ENCODE data around the gene HS6ST2.

The HS6ST2 gene

DNA sequence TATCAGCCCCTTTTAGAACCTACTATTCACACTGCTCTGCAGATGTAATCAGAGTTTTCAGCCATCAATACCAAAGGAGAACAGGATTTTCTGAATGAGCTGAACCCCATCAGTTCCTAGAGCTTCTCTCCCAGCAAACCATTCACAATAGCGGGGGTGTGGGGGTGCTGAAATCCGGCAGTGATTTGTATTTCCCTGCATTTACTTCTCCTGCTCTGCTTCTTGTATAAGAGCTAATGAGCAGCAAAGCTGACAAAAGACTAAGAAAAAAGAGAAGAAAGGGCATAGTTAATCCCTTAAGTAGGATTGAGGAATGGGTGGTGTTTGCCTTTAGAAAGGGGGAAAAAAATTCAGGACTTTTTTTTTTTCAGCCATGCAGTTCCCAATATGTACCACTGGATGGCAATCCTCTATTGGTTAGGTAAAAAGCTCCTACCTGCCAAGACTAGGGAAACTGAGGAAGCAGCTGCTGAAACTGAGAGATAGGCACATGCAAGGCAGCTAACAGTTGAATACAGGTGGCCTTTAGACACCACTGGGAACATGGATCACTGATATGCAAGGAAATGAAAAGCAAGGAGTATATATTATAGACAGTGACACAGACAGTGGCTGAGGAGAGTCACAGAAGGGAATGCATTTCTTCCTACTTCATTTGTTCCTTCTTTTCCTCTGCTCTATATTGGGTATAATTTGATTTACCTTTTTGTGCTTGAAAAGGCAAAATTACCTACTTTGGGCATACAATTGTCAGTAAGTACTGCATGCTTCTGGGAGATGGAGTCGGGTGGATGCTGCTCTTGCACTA, 217.9 kb downstream of the HS6ST2 start:
- Histone ChIP-seq H3K27ac (ENCODE audit: low read length) (no peak overlapping the region), H3K36me3 (ENCODE audit: control insufficient read depth in 1 of 2, insufficient read depth in 2 of 2, low read length in 2 of 2) (no peaks in the 10 kb centered on the region), H3K27me3 (ENCODE audit: low read depth, low read length) (no peaks in the 10 kb centered on the region), H3K4me3 (ENCODE audit: low read depth in 1 of 2, low read length in 2 of 2) (no peak overlapping the region), H3K9me3 (ENCODE audit: control insufficient read depth in 1 of 2, low read length in 2 of 2) (no peaks in the 10 kb centered on the region), H3K4me1 (ENCODE audit: control insufficient read depth in 1 of 2, insufficient read depth in 2 of 2, low read length in 2 of 2) (no peaks in the 10 kb centered on the region)

DNA sequence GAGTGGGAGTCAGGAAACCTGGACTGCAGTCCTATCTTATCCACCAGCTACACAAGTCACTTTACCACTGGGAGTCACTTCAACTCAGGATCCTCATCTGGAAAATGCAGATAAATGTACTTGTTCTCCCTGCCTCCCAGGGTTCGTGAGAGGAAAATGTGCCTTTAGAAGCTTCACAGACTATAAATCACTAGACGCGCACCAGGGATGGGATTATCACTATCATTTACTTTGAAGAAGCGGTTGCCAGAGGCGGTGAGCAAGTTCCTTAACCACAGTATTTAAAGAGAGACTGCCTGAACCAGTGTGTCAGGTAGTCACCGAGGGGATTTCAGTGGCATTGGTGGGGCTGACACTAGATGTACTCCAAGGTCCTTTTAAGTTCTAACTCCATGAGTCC, 219.5 kb downstream of the HS6ST2 start:
- no peak overlapping the region for H3K27ac ChIP-seq (ENCODE audit: low read length)

DNA sequence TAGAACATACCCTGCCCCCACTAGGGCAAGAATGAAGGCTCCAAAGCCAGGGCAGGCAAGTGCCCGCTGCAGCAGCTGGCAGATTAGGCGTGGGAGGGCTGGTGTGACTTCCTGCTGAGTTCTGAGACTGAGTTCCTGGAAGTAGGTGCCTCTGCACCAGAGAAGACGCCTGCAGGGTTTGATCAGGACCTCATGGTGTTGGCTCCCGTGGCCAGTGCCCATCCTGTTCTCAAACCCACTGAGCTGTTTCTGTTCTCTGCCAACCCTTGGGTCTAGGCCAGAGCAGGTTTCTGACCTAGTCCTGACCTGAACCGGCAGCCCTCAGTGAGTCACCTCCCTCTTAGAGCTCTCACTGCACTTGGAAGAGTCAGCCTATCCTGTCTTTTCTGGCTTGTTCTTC, 220.7 kb downstream of the HS6ST2 start:
- H3K27ac ChIP-seq (ENCODE audit: low read length): no peak overlapping the region
- H3K9me3 ChIP-seq (ENCODE audit: control insufficient read depth in 1 of 2, low read length in 2 of 2): no peaks in the 10 kb centered on the region
- no peaks in the 10 kb centered on the region for H3K4me1 ChIP-seq (ENCODE audit: control insufficient read depth in 1 of 2, insufficient read depth in 2 of 2, low read length in 2 of 2)
- no peaks in the 10 kb centered on the region for H3K36me3 ChIP-seq (ENCODE audit: control insufficient read depth in 1 of 2, insufficient read depth in 2 of 2, low read length in 2 of 2)
- no peaks in the 10 kb centered on the region for H3K27me3 ChIP-seq (ENCODE audit: low read depth, low read length)
- H3K4me3 ChIP-seq (ENCODE audit: low read depth in 1 of 2, low read length in 2 of 2): no peak overlapping the region

More for the DNA sequence above, 219.5 kb downstream of the HS6ST2 start:
- Histone ChIP-seq H3K4me1 (ENCODE audit: control insufficient read depth in 1 of 2, insufficient read depth in 2 of 2, low read length in 2 of 2) (no peaks in the 10 kb centered on the region), H3K9me3 (ENCODE audit: control insufficient read depth in 1 of 2, low read length in 2 of 2) (no peaks in the 10 kb centered on the region), H3K4me3 (ENCODE audit: low read depth in 1 of 2, low read length in 2 of 2) (no peak overlapping the region), H3K36me3 (ENCODE audit: control insufficient read depth in 1 of 2, insufficient read depth in 2 of 2, low read length in 2 of 2) (no peaks in the 10 kb centered on the region), H3K27me3 (ENCODE audit: low read depth, low read length) (no peaks in the 10 kb centered on the region)

DNA sequence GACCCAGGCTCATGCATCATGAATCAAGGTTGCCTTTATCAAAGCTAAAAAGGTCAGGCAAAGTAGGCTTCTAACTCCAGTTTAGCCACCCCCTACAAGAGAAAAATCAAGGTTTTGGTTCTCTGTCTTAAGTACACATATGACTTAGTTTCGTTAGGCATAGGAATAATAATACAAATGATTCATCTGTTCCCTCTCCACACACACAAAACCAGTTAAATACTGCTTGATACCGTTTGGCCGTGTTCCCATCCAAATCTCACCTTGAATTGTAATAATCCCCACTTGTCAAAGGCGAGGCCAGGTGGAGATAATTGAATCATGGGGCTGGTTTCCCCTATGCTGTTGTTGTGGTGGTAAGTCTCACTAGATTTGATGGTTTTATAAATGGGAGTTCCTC, 226.2 kb downstream of the HS6ST2 start:
- Histone ChIP-seq H3K27ac (ENCODE audit: low read length) (no peak overlapping the region), H3K9me3 (ENCODE audit: control insufficient read depth in 1 of 2, low read length in 2 of 2) (no peaks in the 10 kb centered on the region), H3K4me3 (ENCODE audit: low read depth in 1 of 2, low read length in 2 of 2) (no peak overlapping the region), H3K4me1 (ENCODE audit: control insufficient read depth in 1 of 2, insufficient read depth in 2 of 2, low read length in 2 of 2) (no peaks in the 10 kb centered on the region), H3K27me3 (ENCODE audit: low read depth, low read length) (no peaks in the 10 kb centered on the region), H3K36me3 (ENCODE audit: control insufficient read depth in 1 of 2, insufficient read depth in 2 of 2, low read length in 2 of 2) (no peaks in the 10 kb centered on the region)

DNA sequence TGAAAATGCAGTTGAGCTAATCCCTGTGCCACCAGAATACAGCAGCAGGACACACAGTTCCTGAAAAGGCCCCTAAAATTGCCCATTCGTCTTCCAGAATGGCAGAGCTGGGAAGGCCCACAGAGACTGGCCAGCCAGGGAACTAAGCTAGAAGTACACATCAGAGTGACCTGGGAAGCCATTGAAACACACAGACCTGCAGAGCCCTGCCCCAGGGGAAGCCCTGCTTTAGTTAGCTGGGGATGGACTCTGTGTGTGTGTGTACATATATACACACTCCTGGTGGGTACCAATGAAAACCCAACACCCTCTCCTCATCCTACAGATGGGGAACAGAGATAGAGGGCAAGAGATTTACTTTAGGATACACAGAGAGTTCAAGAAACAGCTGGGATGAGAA, 227.7 kb downstream of the HS6ST2 start:
- Histone ChIP-seq H3K9me3 (ENCODE audit: control insufficient read depth in 1 of 2, low read length in 2 of 2) (no peaks in the 10 kb centered on the region), H3K27ac (ENCODE audit: low read length) (no peak overlapping the region), H3K4me3 (ENCODE audit: low read depth in 1 of 2, low read length in 2 of 2) (no peak overlapping the region), H3K36me3 (ENCODE audit: control insufficient read depth in 1 of 2, insufficient read depth in 2 of 2, low read length in 2 of 2) (no peaks in the 10 kb centered on the region), H3K27me3 (ENCODE audit: low read depth, low read length) (no peaks in the 10 kb centered on the region), H3K4me1 (ENCODE audit: control insufficient read depth in 1 of 2, insufficient read depth in 2 of 2, low read length in 2 of 2) (no peaks in the 10 kb centered on the region)

DNA sequence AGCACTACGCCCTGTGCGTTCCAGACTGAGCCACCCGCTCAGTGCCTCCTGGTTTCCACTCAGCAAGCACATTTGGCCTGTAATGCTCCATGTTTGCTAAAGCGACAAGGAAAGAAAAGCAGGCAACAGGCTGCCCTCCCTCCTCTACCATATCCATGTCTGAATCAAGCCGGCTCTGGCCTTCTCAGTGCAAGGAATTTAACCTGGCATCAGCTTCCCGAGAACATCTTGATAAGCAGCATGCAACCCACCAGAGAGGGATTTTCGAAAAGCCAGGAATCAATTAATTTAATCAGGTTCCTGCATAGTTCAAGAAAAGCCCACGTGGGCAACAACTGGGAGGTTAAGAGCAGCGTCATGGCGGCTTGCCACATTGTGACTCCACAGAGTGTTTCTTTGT, 228.2 kb downstream of the HS6ST2 start:
- no peak overlapping the region for H3K4me3 ChIP-seq (ENCODE audit: low read depth in 1 of 2, low read length in 2 of 2)
- no peak overlapping the region for H3K27ac ChIP-seq (ENCODE audit: low read length)
- H3K27me3 ChIP-seq (ENCODE audit: low read depth, low read length): no peaks in the 10 kb centered on the region
- no peaks in the 10 kb centered on the region for H3K9me3 ChIP-seq (ENCODE audit: control insufficient read depth in 1 of 2, low read length in 2 of 2)
- no peaks in the 10 kb centered on the region for H3K36me3 ChIP-seq (ENCODE audit: control insufficient read depth in 1 of 2, insufficient read depth in 2 of 2, low read length in 2 of 2)
- no peaks in the 10 kb centered on the region for H3K4me1 ChIP-seq (ENCODE audit: control insufficient read depth in 1 of 2, insufficient read depth in 2 of 2, low read length in 2 of 2)

DNA sequence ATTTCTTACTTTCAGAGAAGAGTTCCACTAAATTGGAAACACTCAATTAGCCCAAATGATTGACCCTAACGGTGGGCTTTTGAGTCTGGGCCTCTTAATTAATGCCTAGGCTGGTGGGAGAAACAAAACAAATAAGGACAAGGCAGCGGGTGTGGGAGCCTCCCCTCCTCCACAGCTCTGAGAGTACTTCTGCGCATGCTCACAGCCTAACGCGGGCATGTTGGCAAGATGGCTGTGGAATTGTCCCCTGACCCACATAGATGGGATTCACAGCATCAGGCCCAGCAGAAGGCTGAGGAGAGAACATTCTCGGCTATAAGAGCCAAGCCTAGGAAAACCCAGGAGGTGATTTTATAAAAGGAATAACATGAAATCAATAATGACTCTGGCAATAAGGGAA, 230.1 kb downstream of the HS6ST2 start:
- no peaks in the 10 kb centered on the region for H3K9me3 ChIP-seq (ENCODE audit: control insufficient read depth in 1 of 2, low read length in 2 of 2)
- H3K36me3 ChIP-seq (ENCODE audit: control insufficient read depth in 1 of 2, insufficient read depth in 2 of 2, low read length in 2 of 2): no peaks in the 10 kb centered on the region
- no peak overlapping the region for H3K4me3 ChIP-seq (ENCODE audit: low read depth in 1 of 2, low read length in 2 of 2)
- H3K27ac ChIP-seq (ENCODE audit: low read length): no peak overlapping the region
- no peaks in the 10 kb centered on the region for H3K27me3 ChIP-seq (ENCODE audit: low read depth, low read length)
- no peaks in the 10 kb centered on the region for H3K4me1 ChIP-seq (ENCODE audit: control insufficient read depth in 1 of 2, insufficient read depth in 2 of 2, low read length in 2 of 2)

DNA sequence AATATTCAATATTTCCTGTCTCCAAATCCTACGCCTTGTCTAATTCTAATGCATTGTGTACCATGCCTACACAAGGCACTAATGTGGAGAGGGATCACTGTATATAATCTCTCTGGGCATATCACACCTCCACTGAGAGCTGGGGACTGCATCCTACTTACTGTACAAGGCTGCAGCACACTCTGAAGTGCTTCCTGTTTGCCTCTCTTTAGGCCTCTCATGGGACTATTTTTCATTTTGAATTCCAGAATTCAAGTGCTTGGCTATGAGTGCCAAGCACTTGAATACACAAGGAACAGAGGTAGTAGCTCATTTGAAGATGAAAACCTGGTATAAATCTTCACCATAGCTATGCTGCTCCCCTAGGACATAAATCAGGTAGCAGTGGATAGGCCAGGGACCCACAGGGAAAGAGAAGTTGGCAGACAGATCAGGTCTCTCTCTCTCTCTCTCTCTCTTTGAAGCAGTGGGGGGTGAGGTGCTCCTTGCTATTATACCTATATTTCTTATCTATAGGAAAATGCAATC, 239.9 kb downstream of the HS6ST2 start:
- no peaks in the 10 kb centered on the region for H3K4me1 ChIP-seq (ENCODE audit: control insufficient read depth in 1 of 2, insufficient read depth in 2 of 2, low read length in 2 of 2)
- no peaks in the 10 kb centered on the region for H3K36me3 ChIP-seq (ENCODE audit: control insufficient read depth in 1 of 2, insufficient read depth in 2 of 2, low read length in 2 of 2)
- H3K27me3 ChIP-seq (ENCODE audit: low read depth, low read length): no peaks in the 10 kb centered on the region
- no peaks in the 10 kb centered on the region for H3K9me3 ChIP-seq (ENCODE audit: control insufficient read depth in 1 of 2, low read length in 2 of 2)
- H3K4me3 ChIP-seq (ENCODE audit: low read depth in 1 of 2, low read length in 2 of 2): no peak overlapping the region
- H3K27ac ChIP-seq (ENCODE audit: low read length): no peak overlapping the region

DNA sequence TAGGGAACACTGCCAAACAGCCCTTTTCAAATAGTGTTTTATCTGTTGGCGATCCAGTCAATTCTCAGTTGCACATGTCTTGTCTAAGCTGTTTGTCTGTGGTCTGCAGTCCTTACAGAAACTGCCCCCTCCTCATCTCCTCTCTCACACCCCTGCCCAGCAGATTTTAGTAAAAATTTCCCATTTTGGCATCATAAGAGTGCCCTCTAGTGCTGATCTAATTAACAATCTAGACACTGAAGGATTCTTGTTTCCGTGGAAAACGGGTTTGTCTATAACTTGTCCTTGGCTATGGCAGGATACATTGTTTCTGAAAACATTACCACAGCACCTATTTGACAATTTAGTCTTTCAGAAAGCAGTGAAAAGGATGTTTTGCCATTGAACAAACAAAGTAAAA, 242.4 kb downstream of the HS6ST2 start:
- Histone ChIP-seq H3K4me1 (ENCODE audit: control insufficient read depth in 1 of 2, insufficient read depth in 2 of 2, low read length in 2 of 2) (no peaks in the 10 kb centered on the region), H3K27me3 (ENCODE audit: low read depth, low read length) (no peaks in the 10 kb centered on the region), H3K9me3 (ENCODE audit: control insufficient read depth in 1 of 2, low read length in 2 of 2) (no peaks in the 10 kb centered on the region), H3K36me3 (ENCODE audit: control insufficient read depth in 1 of 2, insufficient read depth in 2 of 2, low read length in 2 of 2) (no peaks in the 10 kb centered on the region), H3K4me3 (ENCODE audit: low read depth in 1 of 2, low read length in 2 of 2) (no peak overlapping the region), H3K27ac (ENCODE audit: low read length) (no peak overlapping the region)

DNA sequence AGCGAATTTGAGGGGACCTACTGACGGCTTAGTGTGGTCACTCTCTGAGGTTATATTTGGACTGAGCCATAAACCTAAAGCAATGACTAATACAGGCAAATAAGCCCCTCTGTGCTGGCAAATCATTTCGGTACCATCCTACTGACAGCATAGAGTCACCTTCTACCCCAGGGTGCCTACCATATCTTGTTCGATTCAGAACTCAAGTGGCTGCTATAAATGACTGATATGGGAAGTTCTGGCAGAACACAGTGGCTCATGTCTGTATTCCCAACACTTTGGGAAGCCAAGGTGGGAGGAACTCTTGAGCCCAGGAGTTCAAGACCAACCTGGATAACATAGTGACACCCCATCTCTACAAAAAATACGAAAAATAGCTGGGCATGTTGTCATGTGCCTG, 243.5 kb downstream of the HS6ST2 start:
- H3K4me3 ChIP-seq (ENCODE audit: low read depth in 1 of 2, low read length in 2 of 2): no peak overlapping the region
- H3K36me3 ChIP-seq (ENCODE audit: control insufficient read depth in 1 of 2, insufficient read depth in 2 of 2, low read length in 2 of 2): no peaks in the 10 kb centered on the region
- H3K27me3 ChIP-seq (ENCODE audit: low read depth, low read length): no peaks in the 10 kb centered on the region
- no peaks in the 10 kb centered on the region for H3K4me1 ChIP-seq (ENCODE audit: control insufficient read depth in 1 of 2, insufficient read depth in 2 of 2, low read length in 2 of 2)
- H3K9me3 ChIP-seq (ENCODE audit: control insufficient read depth in 1 of 2, low read length in 2 of 2): no peaks in the 10 kb centered on the region
- H3K27ac ChIP-seq (ENCODE audit: low read length): no peak overlapping the region

DNA sequence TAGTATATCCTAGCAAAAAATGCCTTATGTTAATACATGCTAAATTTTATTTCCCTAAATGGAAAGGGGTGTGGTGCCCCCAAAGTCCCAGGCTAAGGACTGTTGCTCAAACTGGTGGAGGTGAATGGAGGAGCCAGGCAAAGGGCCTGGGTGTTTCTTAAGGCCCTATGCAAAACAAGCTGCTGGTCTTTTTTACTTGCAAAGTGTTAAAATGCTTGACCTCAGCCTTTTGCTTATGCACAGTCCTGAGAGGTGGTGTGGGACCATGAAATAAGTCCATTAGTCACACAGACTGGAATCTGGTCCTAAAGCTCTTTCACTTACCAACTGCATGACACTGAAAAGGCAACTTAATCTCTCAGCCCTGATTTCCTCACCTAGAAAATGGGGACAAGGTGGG, 246.1 kb downstream of the HS6ST2 start:
- no peak overlapping the region for H3K4me3 ChIP-seq (ENCODE audit: low read depth in 1 of 2, low read length in 2 of 2)
- no peaks in the 10 kb centered on the region for H3K9me3 ChIP-seq (ENCODE audit: control insufficient read depth in 1 of 2, low read length in 2 of 2)
- H3K27ac ChIP-seq (ENCODE audit: low read length): no peak overlapping the region
- H3K4me1 ChIP-seq (ENCODE audit: control insufficient read depth in 1 of 2, insufficient read depth in 2 of 2, low read length in 2 of 2): peaks cover 0 to 6% of the 10 kb centered on the region in 2 donors
- H3K27me3 ChIP-seq (ENCODE audit: low read depth, low read length): no peaks in the 10 kb centered on the region
- H3K36me3 ChIP-seq (ENCODE audit: control insufficient read depth in 1 of 2, insufficient read depth in 2 of 2, low read length in 2 of 2): no peaks in the 10 kb centered on the region

DNA sequence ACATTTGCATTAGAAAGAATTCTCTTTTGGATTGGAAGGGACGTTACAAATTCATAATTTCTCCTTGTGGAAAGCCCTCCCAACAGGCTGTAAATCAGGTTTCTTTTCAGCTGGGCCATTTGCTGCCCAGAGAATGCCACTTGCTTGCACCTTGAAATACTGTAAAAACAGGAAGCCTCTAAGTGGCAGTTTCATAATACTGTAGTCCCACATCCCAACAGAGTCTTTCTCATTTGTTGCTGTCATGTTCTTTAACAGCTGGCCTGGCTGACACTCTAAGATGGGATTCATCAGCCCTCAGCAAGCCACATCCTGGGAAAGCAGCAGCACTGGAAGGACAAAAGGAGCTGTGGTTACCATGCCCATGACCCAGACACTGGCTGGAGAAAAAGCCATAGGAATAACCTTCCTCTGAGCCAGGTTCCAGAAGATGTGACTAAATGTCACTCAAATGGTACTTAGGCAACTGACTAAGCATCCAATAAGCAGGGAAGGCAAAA, 247.7 kb downstream of the HS6ST2 start:
- H3K9me3 ChIP-seq (ENCODE audit: control insufficient read depth in 1 of 2, low read length in 2 of 2): no peaks in the 10 kb centered on the region
- no peaks in the 10 kb centered on the region for H3K36me3 ChIP-seq (ENCODE audit: control insufficient read depth in 1 of 2, insufficient read depth in 2 of 2, low read length in 2 of 2)
- H3K4me1 ChIP-seq (ENCODE audit: control insufficient read depth in 1 of 2, insufficient read depth in 2 of 2, low read length in 2 of 2): peaks cover 0 to 6% of the 10 kb centered on the region in 2 donors
- no peaks in the 10 kb centered on the region for H3K27me3 ChIP-seq (ENCODE audit: low read depth, low read length)
- H3K27ac ChIP-seq (ENCODE audit: low read length): no peak overlapping the region
- H3K4me3 ChIP-seq (ENCODE audit: low read depth in 1 of 2, low read length in 2 of 2): no peak overlapping the region

Data from muscle layer of duodenum (tissue), 2 donors.